Suppressor macrophage treated with lipopolysaccharide for 1 hour (primary cell): ENCODE results near the gene BRD7.

ENCODE experiments used
- DNase-seq, 3 donors: peaks; one replicate each; pipeline ENCODE4 v3.0.0-alpha.2; 2020 to 2022

BRD7 gene

DNA sequence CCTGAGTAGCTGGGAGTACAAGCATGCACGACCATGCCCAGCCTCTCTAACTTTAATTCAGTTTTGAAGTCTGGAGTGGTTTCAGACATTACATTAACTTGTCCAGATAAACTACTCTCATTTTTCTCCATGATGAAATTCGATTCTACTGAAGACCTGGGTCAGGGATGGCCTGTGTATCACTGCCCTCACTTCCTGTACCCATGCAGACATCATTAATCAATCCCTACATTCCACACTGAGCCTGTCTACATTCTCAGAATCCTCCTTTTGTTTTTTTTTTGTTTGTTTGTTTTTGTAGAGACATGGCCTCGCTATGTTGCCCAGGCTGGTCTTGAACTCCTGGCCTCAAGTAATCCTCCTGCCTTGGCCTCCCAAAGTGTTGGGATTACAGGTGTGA lies 79.9 kb downstream of the BRD7 start:
- no peak for DNase-seq

DNA sequence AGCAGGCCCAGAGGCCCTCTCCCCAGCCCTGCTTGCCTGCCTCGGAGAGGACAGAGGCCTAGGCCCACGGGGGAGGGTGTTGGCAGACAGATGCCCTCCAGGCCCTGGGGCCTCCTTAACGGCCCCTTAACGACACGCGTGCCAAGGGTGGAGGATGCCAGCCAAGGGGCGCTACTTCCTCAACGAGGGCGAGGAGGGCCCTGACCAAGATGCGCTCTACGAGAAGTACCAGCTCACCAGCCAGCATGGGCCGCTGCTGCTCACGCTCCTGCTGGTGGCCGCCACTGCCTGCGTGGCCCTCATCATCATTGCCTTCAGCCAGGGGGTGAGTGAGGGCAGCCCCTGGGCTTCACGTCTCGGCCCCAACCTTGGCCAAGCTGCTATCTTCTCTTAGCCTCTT lies 80.8 kb downstream of the BRD7 start:
- no peak for DNase-seq

DNA sequence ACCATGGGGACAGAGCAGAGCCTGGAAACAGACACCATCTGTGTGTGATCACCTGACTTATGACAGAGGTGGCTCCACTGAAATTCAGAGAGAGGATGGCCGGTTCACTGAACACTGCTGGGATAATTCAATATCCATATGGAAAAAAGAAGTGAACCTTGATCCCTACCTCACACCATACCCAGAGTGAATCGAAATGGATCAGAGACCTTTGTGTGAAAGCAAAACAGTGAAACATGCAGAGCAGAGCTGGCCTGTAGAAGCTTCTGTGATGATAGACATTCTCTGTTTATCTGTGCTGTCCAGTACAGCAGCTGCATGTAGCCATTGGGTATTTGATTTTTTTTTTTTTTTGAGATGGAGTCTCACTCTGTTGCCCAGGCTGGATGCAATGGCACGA lies 82.1 kb downstream of the BRD7 start:
- no peak for DNase-seq

DNA sequence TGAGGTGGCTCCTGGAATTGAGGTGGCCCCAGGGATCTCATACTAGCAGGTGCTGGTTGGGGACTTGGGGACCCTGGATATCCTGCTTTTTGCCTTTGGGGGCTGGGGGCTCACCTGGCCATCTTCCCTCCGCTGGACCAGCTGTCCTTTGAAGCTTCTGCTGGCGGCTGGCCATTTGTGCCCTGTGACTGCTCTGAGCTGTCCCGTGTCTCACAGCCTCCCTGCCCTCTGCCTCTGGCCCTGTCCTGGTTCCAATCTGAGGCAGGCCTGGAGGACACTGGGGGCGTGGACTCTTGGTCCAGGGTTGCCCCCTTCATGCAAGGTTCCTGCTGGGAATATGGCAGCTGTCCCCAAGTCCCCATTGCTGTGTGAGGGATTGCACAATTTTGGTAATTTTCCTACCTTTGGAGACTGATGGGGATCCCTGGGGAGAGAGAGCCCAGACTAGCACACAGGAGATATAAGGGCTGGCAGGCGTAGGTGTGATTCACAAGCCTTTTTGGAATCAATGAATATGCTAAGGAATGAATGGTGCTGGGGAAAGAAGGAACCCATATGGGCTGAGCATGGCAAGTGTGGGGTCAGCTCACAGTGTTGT lies 83.3 kb downstream of the BRD7 start:
- DNase-seq, result no peak

DNA sequence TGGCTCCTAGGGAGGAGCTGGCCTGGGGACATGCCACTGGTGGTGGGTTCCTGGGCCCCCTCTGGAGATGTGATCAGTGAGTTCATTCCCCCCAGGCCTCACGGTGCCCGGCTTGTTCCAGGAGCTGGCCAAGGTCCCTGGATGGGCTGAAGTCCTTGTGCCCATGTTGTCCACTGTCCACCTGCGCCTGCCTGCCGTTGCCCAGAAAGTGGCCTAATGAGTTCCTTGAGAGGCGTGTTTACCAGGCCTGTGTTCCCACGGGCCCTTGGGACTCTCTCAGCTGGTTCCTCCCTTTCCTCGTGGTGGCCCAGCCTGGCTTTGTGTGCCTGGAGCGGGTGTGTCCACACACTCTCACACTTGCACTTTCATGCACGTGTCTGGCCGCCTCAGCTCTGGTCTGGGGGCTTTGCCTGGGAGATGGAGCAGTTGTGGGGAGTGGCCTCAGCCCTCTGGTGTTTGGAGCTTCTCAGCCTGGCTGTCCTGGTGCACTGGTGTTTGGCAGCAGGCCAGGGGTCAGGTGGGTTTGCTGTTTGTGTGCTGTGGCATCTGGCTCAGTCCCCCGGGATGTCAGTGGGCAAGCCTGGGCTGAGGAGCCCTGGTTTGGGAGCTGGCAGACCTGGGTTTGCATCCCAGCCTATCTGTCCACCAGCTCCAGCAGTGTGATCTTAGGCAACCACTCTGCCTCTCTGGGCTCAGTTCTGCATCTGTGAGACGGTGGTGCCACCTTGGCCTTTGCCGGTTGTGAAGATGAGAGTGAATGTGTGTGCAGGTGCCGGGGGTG lies 84.5 kb downstream of the BRD7 start:
- DNase-seq, result peak in 1 of 3 donors; percentile 48

DNA sequence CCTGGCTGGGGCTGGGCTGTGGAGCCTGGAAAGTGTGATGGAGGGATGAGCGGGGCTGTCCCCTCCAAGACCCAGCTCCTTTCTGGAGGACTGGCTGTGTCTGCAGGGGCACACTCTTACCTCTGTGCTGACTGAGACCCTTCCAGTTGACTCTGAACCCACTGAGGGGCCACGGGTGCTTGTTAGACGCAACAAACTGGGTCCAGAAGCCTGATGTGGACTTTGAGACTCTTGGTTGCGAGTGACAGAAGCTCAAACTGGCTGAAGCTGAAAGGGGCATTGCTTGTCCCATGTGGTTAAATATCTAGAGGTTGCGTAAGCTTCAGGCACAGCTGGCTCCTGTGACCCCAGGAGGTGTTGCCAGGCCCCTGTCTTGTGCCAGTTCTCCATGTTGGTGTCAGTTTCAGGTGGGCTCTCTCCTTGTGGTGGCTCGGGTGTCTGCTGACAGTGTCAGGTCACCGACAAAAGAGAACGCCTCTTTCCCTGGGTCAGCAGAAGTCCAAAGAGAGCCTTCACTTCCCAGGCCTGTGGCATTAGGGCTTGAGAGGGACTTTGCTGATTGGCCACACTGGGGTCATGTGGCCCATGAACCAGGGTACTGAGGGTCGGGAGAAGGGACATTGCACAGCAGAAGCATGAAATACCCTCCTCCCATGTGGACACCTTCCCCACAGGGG lies 85.7 kb downstream of the BRD7 start:
- DNase-seq, result no peak

DNA sequence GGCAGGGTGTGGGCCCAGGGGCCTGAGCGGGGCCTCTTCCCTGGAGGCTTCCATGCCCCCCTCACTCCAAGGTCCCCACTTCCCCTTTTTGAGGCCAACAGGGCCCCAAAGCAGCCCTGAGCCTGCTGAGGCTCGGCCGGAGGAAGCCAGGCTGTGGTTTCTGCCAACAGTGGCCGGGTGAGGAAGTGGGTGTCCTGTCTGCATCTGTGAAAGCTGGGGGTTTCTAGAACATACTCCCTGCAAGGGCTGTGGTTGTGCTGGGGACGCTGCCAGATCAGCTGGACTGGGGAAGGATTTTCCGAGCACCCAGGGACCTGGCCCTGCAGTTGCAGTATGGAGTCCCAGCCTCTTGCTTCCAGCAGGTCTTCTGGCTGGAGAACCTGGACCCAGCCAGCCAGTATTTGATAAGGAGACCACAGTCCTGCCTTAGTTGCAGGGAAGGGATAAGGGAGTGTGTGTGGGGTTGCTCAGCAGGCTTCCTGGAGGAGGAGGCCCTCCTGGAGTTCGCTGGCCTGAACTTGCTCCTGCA lies 86.7 kb downstream of the BRD7 start:
- peak; percentile 95 to 97 (median 96) for DNase-seq

DNA sequence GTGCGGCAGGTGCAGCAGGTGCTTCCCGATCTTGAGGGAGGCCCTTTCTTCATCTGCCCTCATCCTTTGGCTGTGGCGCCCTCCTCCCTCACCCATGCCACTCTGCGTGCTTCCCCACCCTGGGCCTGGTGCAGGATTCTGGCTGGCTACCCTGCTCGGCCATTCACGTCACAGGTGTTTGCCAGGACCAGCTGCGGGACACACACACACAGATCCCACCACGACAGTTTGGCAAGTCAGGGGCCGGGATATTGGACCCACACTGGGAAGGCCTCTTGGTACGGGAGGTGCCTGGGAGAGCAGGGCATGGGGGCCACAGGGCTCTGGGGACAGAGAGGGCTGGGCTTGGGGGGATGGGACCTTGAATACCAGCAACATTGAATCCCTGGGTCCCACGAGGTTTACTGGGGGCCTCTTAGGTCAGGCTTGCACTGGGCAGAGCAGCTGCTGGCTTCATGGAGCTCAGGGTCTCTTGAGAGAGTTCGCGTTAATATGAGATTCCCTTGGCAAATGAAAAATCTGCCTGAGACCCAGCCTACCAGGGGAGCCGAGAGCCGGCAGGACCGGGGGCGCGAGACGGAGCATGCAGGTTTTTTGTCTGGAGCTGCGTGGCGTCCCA lies 87.3 kb downstream of the BRD7 start:
- DNase-seq, result no peak

DNA sequence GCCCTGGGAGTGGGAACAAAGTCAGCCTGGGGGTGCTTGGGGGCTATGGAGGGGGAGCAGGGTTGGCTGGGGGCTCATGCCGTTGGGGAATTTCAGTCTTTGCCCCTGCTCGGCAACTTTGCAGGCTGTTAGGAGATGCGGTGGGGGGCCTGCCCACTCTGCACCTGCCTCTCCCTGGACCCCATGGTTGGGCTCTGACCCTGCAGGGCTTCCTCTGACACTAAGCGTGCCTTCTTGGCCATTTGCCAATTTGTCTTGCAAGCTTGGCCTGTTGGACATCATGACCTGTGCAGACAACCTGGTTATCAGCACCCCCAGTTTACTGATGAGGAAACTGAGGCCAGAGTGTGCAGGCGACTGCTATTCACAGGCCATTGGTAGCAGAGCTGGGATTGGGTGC lies 87.9 kb downstream of the BRD7 start:
- DNase-seq, result no peak

DNA sequence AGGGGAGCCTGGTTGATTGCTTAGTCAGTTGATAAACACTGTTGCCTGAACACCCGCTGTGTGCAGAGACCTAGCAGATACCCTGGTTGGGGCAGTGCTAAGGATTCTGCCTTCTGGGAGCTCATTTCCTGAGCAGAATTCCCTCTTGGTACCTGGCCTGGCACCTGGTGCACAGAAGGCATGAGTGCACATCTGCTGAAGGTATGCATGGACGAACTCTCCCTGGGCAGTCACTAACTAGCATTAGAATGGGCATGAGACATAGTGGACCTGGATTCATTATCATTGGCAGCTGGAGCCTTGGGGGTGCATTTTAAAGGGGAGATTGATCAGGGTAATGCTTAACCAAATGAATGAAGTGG lies 89.3 kb downstream of the BRD7 start:
- no peak for DNase-seq

DNA sequence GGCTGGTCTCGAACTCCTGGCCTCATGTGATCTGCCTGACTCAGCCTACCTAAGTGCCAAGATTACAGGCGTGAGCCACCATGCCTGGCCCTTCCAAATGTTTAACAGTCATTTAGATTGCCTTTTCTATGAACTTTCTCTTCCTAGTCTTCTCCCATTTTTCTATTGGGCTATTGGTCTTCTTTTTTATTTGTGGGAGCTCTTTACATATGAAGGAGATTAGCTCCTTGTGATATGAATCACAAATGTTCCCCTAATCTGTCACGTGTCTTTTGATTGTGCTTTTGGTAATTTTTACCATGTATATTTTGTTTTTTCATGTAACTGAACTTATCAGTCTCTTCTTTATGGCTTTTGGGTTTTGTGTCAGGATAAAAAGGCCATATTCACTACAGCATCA lies 90.5 kb downstream of the BRD7 start:
- DNase-seq, result no peak

DNA sequence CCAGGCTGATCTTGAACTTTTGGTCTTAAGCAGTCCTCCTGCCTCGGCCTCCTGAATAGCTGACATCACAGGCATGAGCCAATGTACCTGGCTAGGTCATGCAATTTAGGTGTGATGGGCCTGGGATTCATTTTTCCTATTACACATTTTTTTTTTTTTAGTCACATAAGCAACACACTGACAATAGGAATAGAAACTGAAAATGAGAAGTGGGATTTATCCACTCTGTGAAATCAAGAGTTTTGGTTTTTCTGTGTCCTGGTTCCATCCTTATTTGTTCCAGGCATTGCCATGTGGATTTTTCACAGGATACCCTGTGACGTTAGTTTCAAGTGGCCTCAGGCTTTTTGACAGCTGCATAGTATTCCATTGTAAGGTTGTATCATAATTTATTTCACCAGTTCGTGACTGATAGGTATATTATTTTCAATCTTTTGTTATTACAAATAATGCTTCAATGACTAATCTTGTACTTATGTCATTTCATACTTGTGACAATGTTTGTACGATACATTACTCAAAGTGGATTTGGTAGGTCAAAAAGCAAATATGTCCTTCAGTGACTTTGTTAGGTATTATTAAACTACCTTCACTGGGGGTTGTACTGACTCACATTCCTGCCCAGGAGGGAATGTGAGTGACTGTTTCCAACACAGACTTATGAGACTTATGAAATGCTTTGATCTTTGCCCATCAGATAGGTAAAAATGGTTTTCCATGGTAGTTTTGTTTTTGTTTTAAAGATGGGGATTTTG lies 91.8 kb downstream of the BRD7 start:
- DNase-seq, result peak; percentile 74 to 94 (median 89)

DNA sequence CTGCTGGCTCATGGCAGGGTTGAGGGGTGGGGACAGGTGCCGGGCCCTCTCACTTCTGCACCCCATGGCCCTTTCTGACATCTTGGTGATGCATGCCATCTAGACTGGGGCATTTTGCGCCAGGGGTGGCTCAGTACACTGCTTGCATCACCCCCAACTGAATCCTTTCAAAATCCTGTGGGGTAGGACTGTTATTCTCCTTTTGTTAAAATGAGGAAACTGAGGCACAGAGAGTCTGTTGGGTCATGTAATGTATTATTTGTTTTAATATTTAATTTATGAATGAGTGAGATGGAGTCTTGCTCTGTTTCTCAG lies 92.5 kb downstream of the BRD7 start:
- peak; percentile 54 to 60 (median 57) for DNase-seq

DNA sequence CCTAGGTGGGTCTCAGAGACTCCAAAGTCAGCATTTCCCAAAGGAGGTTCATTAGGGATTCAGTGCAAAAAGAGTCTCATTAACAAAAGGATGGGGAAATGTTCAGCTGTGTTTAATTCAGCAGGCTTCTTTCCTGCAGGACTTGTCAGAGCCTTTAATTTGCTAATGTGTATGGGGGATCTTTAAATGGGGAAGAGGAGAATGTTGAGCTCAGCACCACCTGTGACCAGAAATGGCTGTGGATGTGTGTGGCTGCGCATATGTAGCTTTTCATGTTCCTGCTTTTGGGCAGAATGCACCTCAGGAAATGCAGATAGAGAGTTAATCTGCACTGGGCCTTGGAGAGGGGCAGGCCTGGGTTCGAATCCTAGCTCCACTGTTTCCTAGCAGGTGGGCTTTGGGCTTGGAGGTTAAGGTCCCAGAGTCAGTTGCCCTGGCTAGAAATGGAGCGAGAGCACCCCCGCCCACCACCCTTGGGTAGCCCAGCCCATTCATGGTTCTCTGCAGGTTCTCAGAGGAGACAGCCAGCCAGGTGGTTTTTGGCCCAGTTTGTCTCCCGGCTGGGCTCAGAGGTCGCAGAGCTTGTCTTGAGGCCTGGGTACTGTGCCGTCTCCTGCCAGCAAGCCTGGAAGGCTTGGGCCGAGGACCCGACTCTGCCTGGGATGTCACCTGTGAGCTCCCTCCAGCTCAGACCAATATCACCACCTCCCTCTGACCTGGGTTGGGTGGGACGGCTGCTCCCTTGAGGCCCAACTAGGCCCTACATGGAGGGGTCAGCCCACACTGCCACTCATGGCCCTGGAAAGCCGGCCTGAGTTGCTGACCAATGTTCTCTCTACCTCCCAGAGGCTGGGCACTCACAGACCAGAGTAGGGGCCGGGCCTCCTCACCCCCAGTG lies 93.1 kb downstream of the BRD7 start:
- DNase-seq, result peak in 1 of 3 donors; percentile 16

DNA sequence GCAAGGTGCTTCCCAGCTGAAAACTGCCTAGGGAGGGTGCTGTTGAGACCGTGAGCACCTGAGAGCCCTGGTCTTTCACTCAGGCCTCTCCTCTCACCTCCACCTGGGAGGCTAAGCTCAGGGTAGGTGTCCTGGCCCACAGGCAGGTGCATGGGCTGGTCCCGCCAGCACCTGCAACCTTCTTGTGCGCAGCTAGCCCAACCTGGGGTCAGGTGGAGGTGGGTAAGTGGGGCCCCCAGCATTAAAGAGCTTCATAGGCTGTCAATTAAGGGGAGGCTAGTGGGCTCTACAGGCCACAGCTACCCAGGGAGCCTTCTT lies 93.7 kb downstream of the BRD7 start:
- no peak for DNase-seq

DNA sequence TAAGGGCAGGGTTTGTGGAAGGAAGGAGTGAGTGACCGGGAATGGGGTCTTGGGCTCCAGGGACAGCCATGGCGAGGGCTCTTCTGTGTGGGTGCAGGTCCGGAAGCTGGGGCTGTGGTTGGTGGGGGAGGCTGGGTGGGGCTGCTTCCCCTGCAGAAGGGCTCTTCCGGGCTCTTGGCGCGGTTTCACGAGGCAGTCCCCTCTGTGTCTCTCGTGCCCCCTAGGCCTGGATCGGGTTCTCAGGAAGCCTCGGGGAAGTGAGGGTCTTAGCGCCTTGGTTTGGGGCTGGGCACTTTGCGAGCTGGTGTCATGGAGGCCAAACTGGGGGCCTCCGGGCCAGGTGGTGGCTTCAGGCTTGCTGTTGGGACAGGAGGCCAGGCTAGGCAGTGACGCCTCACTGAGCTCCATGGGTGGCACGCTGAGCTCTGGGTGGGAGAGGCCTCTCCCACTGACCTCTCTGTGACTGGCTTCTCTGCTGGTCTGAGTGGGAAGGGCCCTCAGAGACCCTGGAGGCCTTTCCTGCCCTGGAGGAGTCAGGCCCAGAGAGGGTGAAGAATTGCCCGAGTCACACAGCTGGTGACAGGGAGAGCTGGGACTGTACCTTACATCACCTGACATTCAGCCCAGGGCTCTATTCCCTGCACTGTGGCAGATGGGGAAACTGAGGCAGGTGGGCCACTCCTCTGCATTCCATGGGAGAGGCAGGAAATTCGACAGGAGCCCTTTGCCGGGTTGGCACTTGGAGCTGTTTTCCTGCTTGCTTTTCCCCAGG lies 94.3 kb downstream of the BRD7 start:
- peak; percentile 63 to 68 (median 64) for DNase-seq

DNA sequence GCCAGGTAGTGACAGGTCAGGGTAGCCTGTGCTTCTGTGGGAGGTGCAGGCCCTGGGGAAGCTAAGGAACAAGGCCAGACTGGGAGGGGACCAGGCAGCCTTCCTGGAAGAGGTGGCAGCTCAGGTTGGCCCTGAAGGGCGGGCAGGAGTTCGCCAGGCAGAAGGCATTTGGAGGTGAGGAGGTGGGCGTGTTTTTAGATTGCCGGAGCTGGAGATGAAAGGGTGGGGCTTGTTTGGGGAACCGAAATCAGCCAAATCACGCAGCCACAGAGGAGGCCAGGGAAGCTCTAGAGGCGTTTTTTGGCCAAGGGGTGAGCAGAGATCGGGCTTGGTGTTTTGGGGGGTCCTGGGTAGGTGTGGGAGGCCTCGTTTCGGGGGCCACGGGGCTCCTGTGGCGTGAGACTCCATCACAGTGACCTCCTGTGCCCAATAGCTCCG lies 94.9 kb downstream of the BRD7 start:
- peak; percentile 72 to 83 (median 76) for DNase-seq

DNA sequence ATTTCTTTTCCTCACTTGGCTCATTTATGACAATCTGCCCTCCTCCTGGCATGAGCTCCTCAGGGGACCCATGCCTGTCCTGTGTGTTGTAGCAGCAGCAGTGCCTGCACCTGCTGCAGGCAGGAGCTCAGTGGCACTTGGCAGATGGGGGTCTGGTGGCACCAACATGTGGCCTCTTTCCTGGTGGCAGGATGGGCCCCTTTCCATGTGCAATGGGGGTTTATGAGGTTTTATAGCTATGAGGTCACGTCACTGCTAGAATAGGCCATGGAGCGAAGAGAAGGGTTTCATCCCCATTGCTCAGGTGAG lies 95.5 kb downstream of the BRD7 start:
- no peak for DNase-seq

DNA sequence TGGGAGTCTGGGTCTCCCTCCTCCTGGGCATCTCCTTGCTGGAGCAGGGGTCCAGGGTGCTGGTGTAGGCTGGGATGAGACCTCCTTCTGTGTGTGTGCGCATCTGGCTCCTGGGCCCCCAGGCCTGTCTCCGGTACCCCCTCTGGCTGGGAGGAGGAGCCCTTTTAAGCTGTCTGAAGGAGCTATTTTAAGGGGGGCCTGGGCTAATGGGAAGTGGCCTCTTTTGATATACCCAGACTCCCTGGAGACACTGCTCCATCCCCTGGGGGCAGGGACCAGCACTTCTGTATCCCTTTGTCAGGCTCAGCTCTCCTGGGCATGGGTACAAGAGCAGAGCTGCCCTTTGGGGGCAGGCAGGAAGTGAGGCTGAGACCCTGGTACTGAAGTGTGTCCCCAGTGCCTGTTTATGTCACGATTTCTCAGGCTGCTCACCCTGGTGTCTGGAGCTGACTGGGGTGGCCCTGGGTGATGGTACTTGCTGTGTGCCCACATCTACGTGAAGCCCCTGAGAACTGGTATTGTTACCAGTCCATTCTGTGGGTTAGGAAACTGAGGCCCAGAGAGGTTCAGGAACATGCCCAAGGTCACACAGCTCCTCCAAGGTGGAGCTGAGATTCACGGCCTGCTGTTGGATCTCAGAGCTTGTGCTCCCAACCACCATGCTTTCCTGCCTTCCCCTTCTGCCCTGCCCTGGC lies 96.0 kb downstream of the BRD7 start:
- DNase-seq, result no peak

DNA sequence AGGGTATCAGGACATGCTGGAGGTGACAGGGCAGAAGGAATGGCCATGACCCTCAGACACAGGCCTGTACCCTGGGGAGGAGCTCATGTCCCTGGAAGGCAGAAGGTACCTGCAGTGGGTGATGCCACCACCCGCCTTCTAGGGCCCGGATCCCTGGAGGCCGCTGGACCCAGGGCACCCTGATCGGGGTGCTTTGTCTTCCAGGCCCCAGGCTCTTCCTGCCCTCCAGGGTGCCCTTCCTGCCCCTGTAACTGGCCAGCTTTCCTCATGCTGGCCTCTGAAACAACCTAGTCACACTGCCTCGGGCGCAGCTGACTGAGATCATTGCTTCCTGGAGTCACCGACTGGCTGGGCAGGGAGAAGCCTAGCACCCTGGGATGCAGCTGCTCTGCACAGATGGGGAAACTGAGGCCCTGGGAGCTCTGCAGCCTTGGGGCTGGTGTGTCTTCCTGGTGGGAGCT lies 96.6 kb downstream of the BRD7 start:
- DNase-seq, result peak in 2 of 3 donors; percentile 60 to 62
